K562 (cell line): Measurements from ENCODE around the gene MAD1L1.

Experiments
- BRCA1 ChIP-seq, 2 experiments: fragments of 450-650 bp in 1 of 2; sonication (generic) in 1 of 2; formaldehyde crosslinking in 1 of 2; IDR thresholded peaks; 2 replicates each; pipeline versions ENCODE4 v1.5.0 to v1.6.1; 2017 to 2020; ENCODE audit warnings: mild to moderate bottlenecking in 1 of 2, missing genetic modification reagents in 1 of 2
- CTCF ChIP-seq, 3 experiments: IDR thresholded peaks in 2 of 3; conservative IDR thresholded peaks in 1 of 3; 2 replicates each; pipeline ENCODE4 v1.5.1; 2011 to 2012; ENCODE audit warnings: low read length in 3 of 3, mild to moderate bottlenecking in 3 of 3, control low read depth in 2 of 3, improper control_type of control experiment in 1 of 3, inconsistent platforms in 1 of 3, low read depth in 1 of 3, mixed read lengths in 1 of 3, moderate library complexity in 1 of 3; ENCODE audit not compliant: insufficient read depth in 2 of 3
- MYNN ChIP-seq, 2 experiments: sonication (generic); formaldehyde crosslinking in 1 of 2; IDR thresholded peaks; 2 replicates each; pipeline versions ENCODE4 v1.5.0 to v1.6.1; 2016 to 2020; ENCODE audit warnings: antibody characterized with exemption in 1 of 2, missing genetic modification reagents in 1 of 2
- RAD21 ChIP-seq, 2 experiments: fragments of 250-450 bp in 1 of 2; fragments of 450-650 bp in 1 of 2; sonication (Bioruptor Pico) in 1 of 2; formaldehyde crosslinking in 1 of 2; IDR thresholded peaks in 1 of 2; conservative IDR thresholded peaks in 1 of 2; 2 replicates each; pipeline versions ENCODE4 v1.4.0 to v1.8.0; 2020 to 2022; ENCODE audit warnings: mild to moderate bottlenecking in 2 of 2, moderate library complexity in 1 of 2
- ZBTB34 ChIP-seq: fragments of 250-450 bp; sonication (Bioruptor Pico); IDR thresholded peaks from 2 replicates; pipeline ENCODE4 v1.8.0; 2021; ENCODE audit warnings: mild to moderate bottlenecking, moderate library complexity
- ZNF133 ChIP-seq: fragments of 250-450 bp; sonication (Bioruptor Pico); IDR thresholded peaks from 2 replicates; pipeline ENCODE4 v1.4.0; 2020; ENCODE audit warnings: mild to moderate bottlenecking
- ZNF79 ChIP-seq: fragments of 250-450 bp; sonication (Bioruptor Pico); IDR thresholded peaks from 2 replicates; pipeline ENCODE4 v1.4.0; 2020; ENCODE audit warnings: low read depth, mild to moderate bottlenecking, moderate library complexity

GRCh38 chr7:1910081-1910685 lies 322.6 kb downstream of the MAD1L1 start:
- no peak for TF ChIP-seq RAD21 (CRISPR knock-in tag; conservative IDR thresholded peaks at IDR 0.05 in 1 of 2, IDR thresholded peaks at IDR 0.05 in 1 of 2)
- no peak for TF ChIP-seq CTCF (IDR thresholded peaks at IDR 0.05 in 2 of 3, conservative IDR thresholded peaks at IDR 0.05 in 1 of 3; ENCODE audit: insufficient read depth in 2 of 3, low read depth in 1 of 3, low read length in 3 of 3)
- TF ChIP-seq ZNF133 (CRISPR knock-in tag): no peak
- TF ChIP-seq MYNN (IDR thresholded peaks at IDR 0.05): no peak
- TF ChIP-seq MYNN (CRISPR knock-in tag; IDR thresholded peaks at IDR 0.05): no peak
- TF ChIP-seq ZNF79 (CRISPR knock-in tag): no peak
- TF ChIP-seq ZBTB34 (CRISPR knock-in tag): no peak
- TF ChIP-seq BRCA1 (IDR thresholded peaks at IDR 0.05): no peak
- no peak for TF ChIP-seq BRCA1 (CRISPR knock-in tag; IDR thresholded peaks at IDR 0.05)
